Prostate gland (tissue), 2 donors: ENCODE results near the gene EIF2S3B.

Experiments
- CTCF ChIP-seq, 4 experiments: fragments of 200-600 bp in 2 of 4; fragments of 450-650 bp in 2 of 4; sonication (generic) in 2 of 4; IDR thresholded peaks; 1 replicate in 3 of 4; 2 replicates in 1 of 4; pipeline ENCODE4 v1.5.1; 2016 to 2019; ENCODE audit warnings: antibody characterized with exemption in 4 of 4, mild to moderate bottlenecking in 2 of 4, moderate library complexity in 2 of 4
- POLR2A ChIP-seq: fragments of 450-650 bp; IDR thresholded peaks from one replicate; pipeline ENCODE4 v1.6.1; 2016; ENCODE audit warnings: antibody characterized with exemption, mild to moderate bottlenecking
- POLR2AphosphoS5 ChIP-seq: sonication (generic); formaldehyde crosslinking; IDR thresholded peaks from one replicate; pipeline ENCODE4 v1.6.1; 2017; ENCODE audit warnings: antibody characterized with exemption

GRCh38 chr12:10551375-10551774, 45.7 kb downstream of the EIF2S3B start:
- no peak for TF ChIP-seq POLR2A
- TF ChIP-seq CTCF (IDR thresholded peaks at IDR 0.05): no peak
- TF ChIP-seq POLR2AphosphoS5: no peak
